Measurements from ENCODE around the gene CTSC. TPM values are rescaled to one million over a fixed set of nuclear protein-coding genes. Genes with fewer than 3 reads are reported as not detected.

Gene CTSC
- total RNA-seq, 1 donor from 2014 or later, result 84.7 TPM

GRCh38 chr11:88359114-88359513, 21.6 kb upstream of the CTSC start:
- no peak for TF ChIP-seq POLR2A (IDR thresholded peaks at IDR 0.05)
- TF ChIP-seq CTCF (IDR thresholded peaks at IDR 0.05), result no peak
- no peak for TF ChIP-seq POLR2AphosphoS5 (IDR thresholded peaks at IDR 0.05; ENCODE audit: insufficient read depth in 1 of 2, low read depth in 1 of 2)
- Histone ChIP-seq H3K4me3 (no peak overlapping the region), H3K4me1 (peaks cover 9% of the 10 kb centered on the region), H3K9me3 (no peaks in the 10 kb centered on the region), H3K27me3 (no peaks in the 10 kb centered on the region), H3K27ac (no peak overlapping the region), H3K36me3 (no peaks in the 10 kb centered on the region)
- intact Hi-C loops (cut with DNase I), result no loop called here
- DNase-seq (ENCODE audit: extremely low spot score in 2 of 2), result no peak

DNA sequence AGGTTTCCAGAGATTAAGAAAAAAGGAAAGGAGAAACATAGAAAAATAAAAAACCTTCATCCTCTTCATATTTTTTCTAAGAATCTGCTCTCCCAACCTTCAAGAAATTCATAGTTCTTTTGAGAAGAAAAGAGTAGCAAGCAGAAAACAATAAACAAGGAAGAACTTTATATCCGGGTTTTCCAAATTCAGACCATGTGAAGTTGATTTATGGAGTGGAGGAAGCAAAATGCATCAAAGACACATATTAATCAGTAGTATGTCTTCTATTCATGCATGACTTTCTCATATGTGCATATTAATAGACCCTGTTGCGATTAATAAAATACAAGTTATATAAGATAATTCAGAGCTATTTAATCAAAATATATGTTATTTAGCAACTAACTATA, 20.5 kb upstream of the CTSC start:
- no peaks in the 10 kb centered on the region for H3K9me3 ChIP-seq
- intact Hi-C loops (cut with DNase I), result no loop called here
- no peak for DNase-seq (ENCODE audit: extremely low spot score in 2 of 2)
- peaks cover 9% of the 10 kb centered on the region for H3K4me1 ChIP-seq
- TF ChIP-seq POLR2AphosphoS5 (IDR thresholded peaks at IDR 0.05; ENCODE audit: insufficient read depth in 1 of 2, low read depth in 1 of 2) (no peak), POLR2A (IDR thresholded peaks at IDR 0.05) (no peak), CTCF (IDR thresholded peaks at IDR 0.05) (no peak)
- H3K27me3 ChIP-seq, result no peaks in the 10 kb centered on the region
- no peak overlapping the region for H3K4me3 ChIP-seq
- H3K27ac ChIP-seq, result no peak overlapping the region
- no peaks in the 10 kb centered on the region for H3K36me3 ChIP-seq

- Histone ChIP-seq H3K4me1 (peaks cover 9% of the 10 kb centered on the region), H3K27ac (no peak overlapping the region), H3K36me3 (no peaks in the 10 kb centered on the region), H3K27me3 (no peaks in the 10 kb centered on the region), H3K4me3 (no peak overlapping the region), H3K9me3 (no peaks in the 10 kb centered on the region)
- intact Hi-C loops (cut with DNase I), result no loop called here
- DNase-seq (ENCODE audit: extremely low spot score in 2 of 2), result no peak
- TF ChIP-seq CTCF (IDR thresholded peaks at IDR 0.05), result no peak
- TF ChIP-seq POLR2AphosphoS5 (IDR thresholded peaks at IDR 0.05; ENCODE audit: insufficient read depth in 1 of 2, low read depth in 1 of 2), result no peak
- TF ChIP-seq POLR2A (IDR thresholded peaks at IDR 0.05), result no peak
Observed at GRCh38 chr11:88357323-88358039, 19.9 kb upstream of the CTSC start.

- intact Hi-C loops (cut with DNase I), result no loop called here
- Histone ChIP-seq H3K4me3 (no peak overlapping the region), H3K4me1 (peaks cover 9% of the 10 kb centered on the region), H3K27ac (no peak overlapping the region), H3K27me3 (no peaks in the 10 kb centered on the region), H3K36me3 (no peaks in the 10 kb centered on the region), H3K9me3 (no peaks in the 10 kb centered on the region)
- no peak for DNase-seq (ENCODE audit: extremely low spot score in 2 of 2)
- no peak for TF ChIP-seq CTCF (IDR thresholded peaks at IDR 0.05)
- no peak for TF ChIP-seq POLR2A (IDR thresholded peaks at IDR 0.05)
- no peak for TF ChIP-seq POLR2AphosphoS5 (IDR thresholded peaks at IDR 0.05; ENCODE audit: insufficient read depth in 1 of 2, low read depth in 1 of 2)
Observed at GRCh38 chr11:88355887-88356286, 18.4 kb upstream of the CTSC start.

DNA sequence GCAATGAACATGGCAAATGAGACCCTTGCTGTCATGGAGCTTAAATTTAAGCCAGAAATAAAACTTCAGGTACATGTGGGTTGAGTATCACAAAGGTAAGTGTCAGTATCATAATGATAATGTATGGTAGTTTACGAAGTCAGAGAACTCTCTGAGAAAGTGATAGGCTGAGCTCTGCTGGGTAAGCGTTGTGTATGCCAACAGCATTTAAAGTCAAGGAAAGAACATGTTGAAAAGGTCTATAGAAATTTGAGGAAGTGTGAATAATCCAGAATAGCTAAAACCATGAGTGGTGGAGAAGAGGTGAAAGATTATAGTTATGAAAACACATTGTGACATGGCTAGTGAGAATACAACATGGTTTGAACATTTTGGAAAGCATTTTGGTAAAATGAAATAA, 17.4 kb upstream of the CTSC start:
- Histone ChIP-seq H3K36me3 (no peaks in the 10 kb centered on the region), H3K4me1 (peaks cover 9% of the 10 kb centered on the region), H3K4me3 (no peak overlapping the region), H3K9me3 (no peaks in the 10 kb centered on the region), H3K27ac (no peak overlapping the region), H3K27me3 (no peaks in the 10 kb centered on the region)
- intact Hi-C loops (cut with DNase I), result no loop called here
- DNase-seq (ENCODE audit: extremely low spot score in 2 of 2), result no peak
- no peak for TF ChIP-seq POLR2AphosphoS5 (IDR thresholded peaks at IDR 0.05; ENCODE audit: insufficient read depth in 1 of 2, low read depth in 1 of 2)
- TF ChIP-seq CTCF (IDR thresholded peaks at IDR 0.05), result no peak
- no peak for TF ChIP-seq POLR2A (IDR thresholded peaks at IDR 0.05)
